RWPE1 (cell line): ENCODE data around the gene ATG7.
A peak's percentile ranks its signal among the peaks of the same experiment; 100 is the strongest.

Experiments
- CTCF ChIA-PET: fragments of 350-600 bp; sonication (Branson Sonifier 250); formaldehyde crosslinking; extraction: SDS; loops from one replicate; lab custom pipeline; 2021; lab: Yijun Ruan, JAX
- POLR2A ChIA-PET: fragments of 400-600 bp; formaldehyde crosslinking; extraction: SDS; loops from one replicate; lab custom pipeline; 2020; ENCODE audit warnings: antibody characterized with exemption; ENCODE audit not compliant: low non-redundant PET; lab: Yijun Ruan, JAX
- DNase-seq: peaks from one replicate; pipeline ENCODE4 v3.0.0; 2012; ENCODE audit warnings: low spot score
- H3K27ac ChIP-seq: fragments of 450-650 bp; 2 replicates; pipeline ENCODE4 v1.5.1; 2017
- CTCF ChIP-seq: fragments of 450-650 bp; conservative IDR thresholded peaks from 2 replicates; pipeline ENCODE4 v1.5.1; 2017; ENCODE audit warnings: low read depth, mild to moderate bottlenecking

The ATG7 gene

GRCh38 chr3:11467875-11468274, 195.7 kb downstream of the ATG7 start:
- H3K27ac ChIP-seq, result no peak overlapping the region

DNA sequence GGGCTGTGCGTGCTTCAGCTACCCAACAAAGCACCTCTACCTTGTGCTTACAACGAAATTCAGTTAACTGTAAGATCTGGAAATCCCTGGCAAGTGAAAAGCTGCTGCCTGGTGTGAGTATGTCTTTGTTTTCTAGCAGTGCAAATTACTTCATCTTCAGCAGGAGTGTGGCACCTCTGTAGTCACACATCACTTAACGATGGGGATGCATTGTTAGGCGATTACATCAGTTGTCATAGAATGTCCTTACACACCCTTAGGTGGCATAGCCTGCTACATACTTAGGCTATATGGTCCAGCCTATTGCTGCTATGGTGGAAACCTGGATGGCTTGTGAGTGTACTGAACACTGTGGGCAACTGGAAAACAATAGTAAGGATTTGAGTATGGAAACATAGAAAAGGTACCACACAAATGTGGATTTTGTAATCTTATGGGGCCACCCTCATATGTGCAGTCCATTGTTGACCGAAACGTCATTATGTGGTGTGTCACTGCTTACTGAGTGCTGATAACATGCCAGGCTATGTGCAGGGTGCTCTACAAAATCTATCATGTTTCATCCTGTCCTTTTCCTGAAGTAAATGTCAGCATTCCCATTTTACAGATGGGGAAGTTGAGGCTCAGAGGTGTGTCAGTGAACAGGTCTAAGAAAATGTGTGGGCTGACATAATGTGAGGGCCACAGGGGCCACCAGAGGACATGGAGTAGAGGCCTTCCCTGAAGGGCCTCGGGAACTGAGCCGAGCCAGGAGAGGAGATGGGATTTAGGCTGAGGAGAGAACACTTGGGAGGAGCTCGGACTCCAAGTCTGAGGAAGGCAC, 198.0 kb downstream of the ATG7 start:
- no peak overlapping the region for H3K27ac ChIP-seq
- POLR2A ChIA-PET, result no interaction called here
- no peak for TF ChIP-seq CTCF
- CTCF ChIA-PET, result no interaction called here
- no peak for DNase-seq

More at GRCh38 chr3:11467875-11468274, 195.7 kb downstream of the ATG7 start:
- ChIA-PET CTCF (interaction anchor here (0.7 kb wide), 1 partner anchor 43 kb away, joined by 3 read pairs; no protein-coding TSS in a partner anchor), POLR2A (no interaction called here)
- no peak for TF ChIP-seq CTCF
- DNase-seq, result no peak

GRCh38 chr3:11475324-11475723, 203.1 kb downstream of the ATG7 start:
- CTCF ChIA-PET, result no interaction called here
- TF ChIP-seq CTCF, result no peak
- H3K27ac ChIP-seq, result no peak overlapping the region
- POLR2A ChIA-PET, result no interaction called here
- DNase-seq, result no peak

GRCh38 chr3:11476735-11477144, 204.5 kb downstream of the ATG7 start:
- DNase-seq, result no peak
- POLR2A ChIA-PET, result no interaction called here
- H3K27ac ChIP-seq, result no peak overlapping the region
- CTCF ChIA-PET, result no interaction called here
- TF ChIP-seq CTCF, result no peak

DNA sequence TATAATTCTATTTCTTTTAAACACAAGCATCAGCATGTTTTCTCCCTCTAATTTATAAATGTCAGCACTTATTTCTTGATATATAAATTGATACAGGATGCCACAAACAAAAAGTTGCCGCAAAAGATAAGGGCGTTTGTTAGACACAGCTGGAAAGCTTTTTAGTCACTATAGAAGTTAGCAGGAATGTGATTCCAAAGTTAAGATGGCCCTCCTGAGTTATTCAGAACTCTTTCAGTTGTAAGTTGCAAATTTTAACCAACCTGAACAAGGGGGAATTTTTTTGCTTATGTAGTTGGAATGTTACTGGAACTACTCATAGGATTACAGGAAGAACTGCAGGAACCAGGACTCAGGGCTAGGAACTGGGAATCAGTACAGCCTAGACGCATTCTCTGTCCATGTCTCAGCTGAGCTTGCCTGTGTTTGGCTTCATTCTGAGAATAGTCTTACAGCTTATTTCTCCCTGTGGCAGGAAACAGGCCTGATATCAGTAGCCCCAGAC, 205.3 kb downstream of the ATG7 start:
- CTCF ChIA-PET, result no interaction called here
- no peak for TF ChIP-seq CTCF
- peak; percentile 13 for DNase-seq
- POLR2A ChIA-PET, result no interaction called here
- no peak overlapping the region for H3K27ac ChIP-seq

GRCh38 chr3:11478167-11478566, 206.0 kb downstream of the ATG7 start:
- TF ChIP-seq CTCF, result no peak
- POLR2A ChIA-PET, result no interaction called here
- no peak overlapping the region for H3K27ac ChIP-seq
- no peak for DNase-seq
- CTCF ChIA-PET, result no interaction called here
